ENCODE measurements around the gene METTL25. TPM values are rescaled to one million over a fixed set of nuclear protein-coding genes. Genes with fewer than 3 reads are reported as not detected.

The METTL25 gene
- total RNA-seq, 1 experiment from 2014 or later: 4.1 TPM

GRCh38 chr12:82408844-82409243, 50.5 kb downstream of the METTL25 start:
- H3K36me3 Mint-ChIP-seq (ENCODE audit: insufficient read depth, unreplicated experiment): no peaks in the 10 kb centered on the region
- H3K9me3 Mint-ChIP-seq (ENCODE audit: unreplicated experiment): no peaks in the 10 kb centered on the region
- H3K27ac Mint-ChIP-seq (ENCODE audit: low read depth, unreplicated experiment): no peak overlapping the region
- BruUV-seq (replicated peaks): no TSS peak
- ChIA-PET POLR2A (interaction anchor here (0.7 kb wide), 1 partner anchor 10 kb away, joined by 3 read pairs; no protein-coding TSS in a partner anchor), CTCF (interaction anchor here (1.4 kb wide), 1 partner anchor 51 kb away, joined by 5 read pairs; the partner anchor contains the start of genes CCDC59 and METTL25)
- TF ChIP-seq, protein P1, sequence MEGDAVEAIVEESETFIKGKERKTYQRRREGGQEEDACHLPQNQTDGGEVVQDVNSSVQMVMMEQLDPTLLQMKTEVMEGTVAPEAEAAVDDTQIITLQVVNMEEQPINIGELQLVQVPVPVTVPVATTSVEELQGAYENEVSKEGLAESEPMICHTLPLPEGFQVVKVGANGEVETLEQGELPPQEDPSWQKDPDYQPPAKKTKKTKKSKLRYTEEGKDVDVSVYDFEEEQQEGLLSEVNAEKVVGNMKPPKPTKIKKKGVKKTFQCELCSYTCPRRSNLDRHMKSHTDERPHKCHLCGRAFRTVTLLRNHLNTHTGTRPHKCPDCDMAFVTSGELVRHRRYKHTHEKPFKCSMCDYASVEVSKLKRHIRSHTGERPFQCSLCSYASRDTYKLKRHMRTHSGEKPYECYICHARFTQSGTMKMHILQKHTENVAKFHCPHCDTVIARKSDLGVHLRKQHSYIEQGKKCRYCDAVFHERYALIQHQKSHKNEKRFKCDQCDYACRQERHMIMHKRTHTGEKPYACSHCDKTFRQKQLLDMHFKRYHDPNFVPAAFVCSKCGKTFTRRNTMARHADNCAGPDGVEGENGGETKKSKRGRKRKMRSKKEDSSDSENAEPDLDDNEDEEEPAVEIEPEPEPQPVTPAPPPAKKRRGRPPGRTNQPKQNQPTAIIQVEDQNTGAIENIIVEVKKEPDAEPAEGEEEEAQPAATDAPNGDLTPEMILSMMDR (IDR thresholded peaks at IDR 0.05; ENCODE audit: unreplicated experiment): no peak
- intact Hi-C loops (cut with micrococcal nuclease): no loop called here
- H3K4me3 Mint-ChIP-seq (ENCODE audit: unreplicated experiment): no peak overlapping the region
- peaks cover 11% of the 10 kb centered on the region for H3K4me1 Mint-ChIP-seq (ENCODE audit: insufficient read depth, unreplicated experiment)
- DNase-seq (ENCODE audit: unreplicated experiment): no peak
- no peaks in the 10 kb centered on the region for H3K27me3 Mint-ChIP-seq (ENCODE audit: insufficient read depth, unreplicated experiment)

DNA sequence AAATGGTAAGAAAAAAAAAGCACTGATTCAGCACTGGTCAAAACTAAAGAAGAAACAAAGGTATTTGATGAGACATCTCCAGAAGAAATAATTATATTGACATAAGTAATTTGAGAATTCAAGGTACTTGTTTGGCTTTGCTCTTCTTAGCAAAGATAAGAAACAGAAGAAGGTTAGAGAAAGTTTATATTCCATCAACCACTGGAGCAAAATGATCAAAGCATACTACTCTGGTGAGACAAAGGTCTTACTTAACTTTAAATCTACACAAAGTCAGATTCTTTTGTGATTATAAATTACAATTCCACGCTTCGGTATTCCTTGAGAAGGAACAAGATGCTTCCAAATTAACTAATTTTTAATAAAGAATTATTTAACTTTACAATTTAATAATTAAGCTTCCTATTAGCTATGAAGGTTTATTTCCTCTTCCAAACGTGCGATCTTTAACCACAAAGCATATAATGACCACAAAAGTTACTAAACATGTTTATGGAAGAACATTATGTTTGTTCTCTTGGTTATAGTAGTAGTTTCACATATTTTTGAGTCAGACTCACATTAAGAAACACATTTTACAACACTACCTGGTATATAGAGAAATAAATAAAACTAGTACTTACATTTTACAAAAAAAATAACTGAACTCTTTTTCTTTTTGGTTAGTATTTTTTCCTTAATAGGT, 53.4 kb downstream of the METTL25 start:
- DNase-seq (ENCODE audit: unreplicated experiment): peak; percentile 8

GRCh38 chr12:82412246-82412645, 53.9 kb downstream of the METTL25 start:
- intact Hi-C loops (cut with micrococcal nuclease): no loop called here
- ChIA-PET CTCF (no interaction called here), POLR2A (no interaction called here)
- Mint-ChIP-seq H3K27me3 (ENCODE audit: insufficient read depth, unreplicated experiment) (no peaks in the 10 kb centered on the region), H3K27ac (ENCODE audit: low read depth, unreplicated experiment) (peak overlapping the region; percentile 32), H3K36me3 (ENCODE audit: insufficient read depth, unreplicated experiment) (no peaks in the 10 kb centered on the region), H3K4me3 (ENCODE audit: unreplicated experiment) (no peak overlapping the region), H3K9me3 (ENCODE audit: unreplicated experiment) (no peaks in the 10 kb centered on the region), H3K4me1 (ENCODE audit: insufficient read depth, unreplicated experiment) (peaks cover 11% of the 10 kb centered on the region)
- TF ChIP-seq, protein P1 (IDR thresholded peaks at IDR 0.05; ENCODE audit: unreplicated experiment): no peak
- peak; percentile 37 for DNase-seq (ENCODE audit: unreplicated experiment)
- BruUV-seq (replicated peaks): no TSS peak

More for the DNA sequence above, 53.4 kb downstream of the METTL25 start:
- ChIA-PET POLR2A (no interaction called here), CTCF (interaction anchor here (1.0 kb wide), 2 partner anchors 51 to 53 kb away, joined by 3 to 4 read pairs; partner anchors contain the start of genes CCDC59 and METTL25)
- Mint-ChIP-seq H3K4me1 (ENCODE audit: insufficient read depth, unreplicated experiment) (peaks cover 11% of the 10 kb centered on the region), H3K27ac (ENCODE audit: low read depth, unreplicated experiment) (peak overlapping the region; percentile 32), H3K4me3 (ENCODE audit: unreplicated experiment) (no peak overlapping the region), H3K36me3 (ENCODE audit: insufficient read depth, unreplicated experiment) (no peaks in the 10 kb centered on the region), H3K9me3 (ENCODE audit: unreplicated experiment) (no peaks in the 10 kb centered on the region), H3K27me3 (ENCODE audit: insufficient read depth, unreplicated experiment) (no peaks in the 10 kb centered on the region)
- BruUV-seq (replicated peaks): no TSS peak
- TF ChIP-seq, protein P1 (IDR thresholded peaks at IDR 0.05; ENCODE audit: unreplicated experiment): no peak
- intact Hi-C loops (cut with micrococcal nuclease): no loop called here

DNA sequence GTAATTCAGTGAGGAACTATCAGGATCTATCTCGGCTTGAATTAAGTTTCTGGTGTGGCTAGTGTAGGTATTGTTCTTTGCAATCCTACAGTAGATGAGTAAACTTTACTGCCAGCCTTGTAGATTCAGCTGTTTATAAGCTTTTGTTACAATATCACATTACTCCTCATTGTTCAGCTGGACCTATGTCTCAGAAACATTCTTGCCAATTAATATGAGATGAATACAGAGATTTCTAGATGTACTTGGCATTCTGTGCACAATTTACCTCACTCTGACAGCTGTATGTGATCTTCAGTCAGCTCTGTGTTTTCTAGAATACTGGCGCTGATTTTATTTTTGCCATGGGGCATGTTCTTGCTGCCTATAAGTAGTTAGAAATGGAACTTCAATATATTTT, 55.7 kb downstream of the METTL25 start:
- Mint-ChIP-seq H3K27ac (ENCODE audit: low read depth, unreplicated experiment) (no peak overlapping the region), H3K9me3 (ENCODE audit: unreplicated experiment) (no peaks in the 10 kb centered on the region), H3K4me1 (ENCODE audit: insufficient read depth, unreplicated experiment) (peaks cover 11% of the 10 kb centered on the region), H3K4me3 (ENCODE audit: unreplicated experiment) (no peak overlapping the region), H3K27me3 (ENCODE audit: insufficient read depth, unreplicated experiment) (no peaks in the 10 kb centered on the region), H3K36me3 (ENCODE audit: insufficient read depth, unreplicated experiment) (no peaks in the 10 kb centered on the region)
- no TSS peak for BruUV-seq (replicated peaks)
- intact Hi-C loops (cut with micrococcal nuclease): no loop called here
- TF ChIP-seq, protein P1 (IDR thresholded peaks at IDR 0.05; ENCODE audit: unreplicated experiment): no peak
- DNase-seq (ENCODE audit: unreplicated experiment): no peak
- ChIA-PET POLR2A (interaction anchor here (0.7 kb wide), 1 partner anchor 160 kb away, joined by 3 read pairs; no protein-coding TSS in a partner anchor), CTCF (interaction anchor here (0.6 kb wide), 2 partner anchors 87 to 1263 kb away, joined by 3 read pairs; no protein-coding TSS in a partner anchor)

Data from MCF 10A (cell line).